GM18867 (cell line): Measurements from ENCODE around the gene NAT9.
A peak's percentile ranks its signal among the peaks of the same experiment; 100 is the strongest.

Experiments used
- ATAC-seq: cut with Tn5 transposase; IDR thresholded peaks from one replicate; pipeline ENCODE4 v1.9.1; 2021; ENCODE audit warnings: mild to moderate bottlenecking, moderate library complexity; ENCODE audit not compliant: unreplicated experiment

The NAT9 gene

GRCh38 chr17:74776044-74776962 lies at the start of gene NAT9:
Gene NAT9 (minus strand): TSS chr17:74776345. CDS start chr17:74775698, 647 bp downstream.
- peak; percentile 73 for ATAC-seq

- no peak for ATAC-seq
Measured at GRCh38 chr17:74824961-74825627, 48.9 kb upstream of the NAT9 start.

GRCh38 chr17:74822939-74823367 lies 46.8 kb upstream of the NAT9 start:
- no peak for ATAC-seq

GRCh38 chr17:74822335-74822938 lies 46.3 kb upstream of the NAT9 start:
- ATAC-seq, result no peak

- ATAC-seq, result no peak
Measured at GRCh38 chr17:74821655-74822334, 45.6 kb upstream of the NAT9 start.

- ATAC-seq, result no peak
Measured at GRCh38 chr17:74819801-74820436, 43.8 kb upstream of the NAT9 start.

- ATAC-seq, result no peak
Measured at GRCh38 chr17:74818291-74818938, 42.3 kb upstream of the NAT9 start.

- no peak for ATAC-seq
Measured at GRCh38 chr17:74816905-74817620, 40.9 kb upstream of the NAT9 start.

GRCh38 chr17:74815550-74816370 lies 39.6 kb upstream of the NAT9 start:
- ATAC-seq, result no peak

- no peak for ATAC-seq
Measured at GRCh38 chr17:74815067-74815466, 38.9 kb upstream of the NAT9 start.

GRCh38 chr17:74814453-74814852 lies 38.3 kb upstream of the NAT9 start:
- ATAC-seq, result no peak

- ATAC-seq, result no peak
Measured at GRCh38 chr17:74812109-74813009, 36.2 kb upstream of the NAT9 start.

- no peak for ATAC-seq
Measured at GRCh38 chr17:74810699-74811485, 34.7 kb upstream of the NAT9 start.

GRCh38 chr17:74808714-74809430 lies 32.7 kb upstream of the NAT9 start:
- no peak for ATAC-seq

- ATAC-seq, result no peak
Measured at GRCh38 chr17:74807925-74808324, 31.8 kb upstream of the NAT9 start.

GRCh38 chr17:74807441-74807840 lies 31.3 kb upstream of the NAT9 start:
- ATAC-seq, result no peak
